IPS-18a (cell line): ENCODE measurements around the gene TLE2.
"Not testable (repeated sequence)": the region's sequence is repeated elsewhere in the genome, so short reads cannot be mapped to it uniquely, and the experiment has no call there.

Experiments
- H3K27ac ChIP-seq: one replicate; pipeline ENCODE4 v1.5.1; 2013; ENCODE audit warnings: low read length
- H3K27me3 ChIP-seq: one replicate; pipeline ENCODE4 v1.6.1; 2013; ENCODE audit warnings: mild to moderate bottlenecking, low read length; ENCODE audit not compliant: control insufficient read depth, insufficient read depth
- H3K36me3 ChIP-seq: one replicate; pipeline ENCODE4 v1.6.1; 2013; ENCODE audit warnings: low read depth, low read length; ENCODE audit not compliant: control insufficient read depth
- H3K4me1 ChIP-seq: one replicate; pipeline ENCODE4 v1.6.1; 2013; ENCODE audit warnings: low read depth, low read length; ENCODE audit not compliant: control insufficient read depth
- H3K4me3 ChIP-seq: one replicate; pipeline ENCODE4 v1.5.1; 2013; ENCODE audit warnings: low read length
- H3K9ac ChIP-seq: one replicate; pipeline ENCODE4 v1.6.1; 2013; ENCODE audit warnings: mild to moderate bottlenecking, low read length, moderate library complexity
- H3K9me3 ChIP-seq: one replicate; pipeline ENCODE4 v1.6.1; 2013; ENCODE audit warnings: low read depth, low read length; ENCODE audit not compliant: control insufficient read depth

Gene TLE2

GRCh38 chr19:3045191-3045590 is 16.1 kb upstream of the TLE2 start:
- Histone ChIP-seq H3K4me1 (peaks cover 6% of the 10 kb centered on the region), H3K9ac (no peak overlapping the region), H3K27ac (no peak overlapping the region), H3K36me3 (no peaks in the 10 kb centered on the region), H3K9me3 (no peaks in the 10 kb centered on the region), H3K27me3 (peaks cover 24% of the 10 kb centered on the region), H3K4me3 (no peak overlapping the region)

- Histone ChIP-seq H3K27me3 (peaks cover 26% of the 10 kb centered on the region), H3K27ac (no peak overlapping the region)
Measured at GRCh38 chr19:3042621-3043267, 13.7 kb upstream of the TLE2 start.

GRCh38 chr19:3041761-3042620 is 12.9 kb upstream of the TLE2 start:
- Histone ChIP-seq H3K27me3 (peaks cover 33% of the 10 kb centered on the region), H3K36me3 (no peaks in the 10 kb centered on the region), H3K4me3 (peak overlapping the region; percentile 24), H3K27ac (no peak overlapping the region), H3K9ac (no peak overlapping the region), H3K9me3 (no peaks in the 10 kb centered on the region), H3K4me1 (peaks cover 6% of the 10 kb centered on the region)

More at GRCh38 chr19:3042621-3043267, 13.7 kb upstream of the TLE2 start:
- Histone ChIP-seq H3K9ac (no peak overlapping the region), H3K4me1 (peaks cover 6% of the 10 kb centered on the region), H3K4me3 (no peak overlapping the region), H3K36me3 (no peaks in the 10 kb centered on the region), H3K9me3 (no peaks in the 10 kb centered on the region)

GRCh38 chr19:3041327-3041726 is 12.2 kb upstream of the TLE2 start:
- H3K9ac ChIP-seq, result no peak overlapping the region
- H3K36me3 ChIP-seq, result no peaks in the 10 kb centered on the region
- H3K27me3 ChIP-seq, result peaks cover 33% of the 10 kb centered on the region
- H3K27ac ChIP-seq, result no peak overlapping the region
- H3K9me3 ChIP-seq, result no peaks in the 10 kb centered on the region
- peaks cover 9% of the 10 kb centered on the region for H3K4me1 ChIP-seq
- H3K4me3 ChIP-seq, result peak overlapping the region; percentile 24

- Histone ChIP-seq H3K36me3 (no peaks in the 10 kb centered on the region), H3K9ac (no peak overlapping the region), H3K27ac (no peak overlapping the region), H3K9me3 (no peaks in the 10 kb centered on the region), H3K4me3 (no peak overlapping the region), H3K4me1 (peaks cover 9% of the 10 kb centered on the region), H3K27me3 (peaks cover 24% of the 10 kb centered on the region)
Measured at GRCh38 chr19:3039641-3040077, 10.6 kb upstream of the TLE2 start.

GRCh38 chr19:3039125-3039524 is 10.0 kb upstream of the TLE2 start:
- no peak overlapping the region for H3K27ac ChIP-seq
- H3K4me3 ChIP-seq, result no peak overlapping the region
- H3K4me1 ChIP-seq, result peaks cover 10% of the 10 kb centered on the region
- peaks cover 26% of the 10 kb centered on the region for H3K27me3 ChIP-seq
- H3K36me3 ChIP-seq, result no peaks in the 10 kb centered on the region
- no peak overlapping the region for H3K9ac ChIP-seq
- H3K9me3 ChIP-seq, result no peaks in the 10 kb centered on the region

DNA sequence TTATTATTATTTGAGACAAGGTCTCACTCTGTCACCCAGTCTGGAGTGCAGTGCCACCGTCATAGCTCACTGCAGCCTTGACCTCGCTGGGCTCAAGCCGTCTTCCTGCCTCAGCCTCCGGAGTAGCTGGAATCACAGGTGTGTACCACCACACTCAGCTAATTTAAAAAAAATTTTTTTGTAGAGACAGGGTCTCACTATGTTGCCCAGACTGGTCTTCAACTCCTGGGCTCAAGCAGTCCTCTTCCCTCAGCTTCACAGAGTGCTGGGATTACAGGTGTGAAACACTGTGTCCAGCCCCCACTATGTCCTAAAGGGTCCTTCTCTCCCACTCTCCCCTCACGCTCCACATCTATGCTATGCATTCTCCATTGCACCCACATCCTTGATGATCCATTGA is 9.1 kb upstream of the TLE2 start:
- H3K27me3 ChIP-seq, result peaks cover 35% of the 10 kb centered on the region
- H3K36me3 ChIP-seq, result no peaks in the 10 kb centered on the region
- H3K4me1 ChIP-seq, result peaks cover 10% of the 10 kb centered on the region
- no peaks in the 10 kb centered on the region for H3K9me3 ChIP-seq
- H3K4me3 ChIP-seq, result no peak overlapping the region
- H3K9ac ChIP-seq, result no peak overlapping the region
- H3K27ac ChIP-seq, result no peak overlapping the region

DNA sequence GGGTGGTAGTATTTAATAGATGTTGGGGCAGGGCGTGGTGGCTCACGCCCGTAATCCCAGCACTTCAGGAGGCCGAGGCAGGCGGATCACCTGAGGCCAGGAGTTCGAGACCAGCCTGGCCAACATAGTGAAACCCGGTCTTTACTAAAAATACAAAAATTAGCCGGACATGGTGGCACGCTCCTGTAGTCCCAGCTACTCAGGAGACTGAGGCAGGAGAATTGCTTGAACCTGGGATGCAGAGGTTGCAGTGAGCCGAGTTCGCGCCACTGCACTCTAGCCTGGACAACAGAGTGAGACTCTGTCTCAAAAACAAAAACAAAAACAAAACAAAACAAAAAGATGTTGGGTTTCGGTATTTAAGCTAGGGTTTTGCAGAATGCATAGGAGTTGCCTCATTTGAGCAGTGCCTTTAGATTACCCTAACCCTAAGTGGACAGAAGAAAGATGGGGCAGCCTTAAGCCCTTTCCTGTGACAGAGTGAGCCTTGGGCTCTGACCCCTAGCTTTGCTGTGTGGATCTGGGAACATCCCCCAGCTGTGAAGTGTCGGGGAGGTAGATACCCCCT is 8.0 kb upstream of the TLE2 start:
- not testable (repeated sequence) for H3K4me1 ChIP-seq, H3K27ac ChIP-seq, H3K9ac ChIP-seq, H3K9me3 ChIP-seq, H3K36me3 ChIP-seq
- Histone ChIP-seq H3K4me3 (peak overlapping the region; percentile 70), H3K27me3 (peaks cover 45% of the 10 kb centered on the region)

DNA sequence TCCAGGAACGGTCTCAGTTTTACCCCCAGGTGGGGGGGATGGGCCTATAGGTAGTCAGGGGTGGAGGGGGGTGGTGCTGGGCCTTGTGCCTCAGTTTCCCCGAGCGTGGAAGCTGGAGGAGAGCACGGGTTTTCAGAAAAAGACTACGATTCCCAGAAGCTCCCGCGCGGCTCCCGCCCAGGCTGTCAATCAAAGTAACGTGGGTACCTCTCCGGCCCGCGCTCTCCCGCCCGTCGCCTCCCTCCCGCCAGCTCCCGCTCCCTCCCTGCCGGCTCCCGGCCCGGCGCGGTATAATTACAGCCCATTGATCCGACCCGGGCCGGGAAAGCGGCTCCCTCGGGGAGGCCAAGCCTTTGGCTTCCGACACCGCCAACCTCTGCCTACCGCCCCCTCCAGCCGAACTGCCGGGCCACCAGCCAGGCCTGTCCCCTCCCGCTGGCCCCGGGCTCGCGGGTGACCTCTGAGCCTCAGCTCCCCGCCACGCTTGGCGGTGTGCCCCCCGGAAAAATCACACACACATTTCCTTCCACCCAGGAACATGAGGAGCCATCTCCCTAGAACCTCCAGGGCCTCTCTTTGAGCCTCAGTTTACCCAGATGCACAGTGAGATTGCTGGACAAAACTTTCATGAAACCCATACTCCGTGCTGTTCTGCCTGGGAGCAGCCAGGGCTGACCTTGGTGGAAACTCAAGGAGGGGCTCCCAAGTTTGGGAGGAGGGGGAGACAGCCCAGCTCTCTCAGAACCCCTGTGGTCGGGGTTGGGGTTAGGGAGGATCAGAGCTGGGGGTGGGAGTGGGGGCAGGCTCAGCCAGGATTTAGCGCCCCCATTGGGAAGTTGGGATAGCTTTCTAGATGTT is 7.3 kb upstream of the TLE2 start:
- H3K9me3 ChIP-seq, result no peaks in the 10 kb centered on the region
- peak overlapping the region; percentile 45 for H3K9ac ChIP-seq
- H3K27me3 ChIP-seq, result peaks cover 52% of the 10 kb centered on the region
- H3K27ac ChIP-seq, result peak overlapping the region; percentile 63
- H3K4me1 ChIP-seq, result peaks cover 10% of the 10 kb centered on the region
- no peaks in the 10 kb centered on the region for H3K36me3 ChIP-seq
- H3K4me3 ChIP-seq, result peak overlapping the region; percentile 70

- H3K27me3 ChIP-seq, result peaks cover 59% of the 10 kb centered on the region
- peak overlapping the region; percentile 63 for H3K27ac ChIP-seq
- peak overlapping the region; percentile 29 for H3K9ac ChIP-seq
Measured at GRCh38 chr19:3035542-3036118, 6.5 kb upstream of the TLE2 start.

More at GRCh38 chr19:3035542-3036118, 6.5 kb upstream of the TLE2 start:
- H3K4me1 ChIP-seq, result peaks cover 10% of the 10 kb centered on the region
- peak overlapping the region; percentile 70 for H3K4me3 ChIP-seq
- no peaks in the 10 kb centered on the region for H3K9me3 ChIP-seq
- no peaks in the 10 kb centered on the region for H3K36me3 ChIP-seq
